Posterior vena cava (tissue), 2 donors: ENCODE measurements around the gene NOSIP. TPM values are rescaled to one million over a fixed set of nuclear protein-coding genes. Genes with fewer than 3 reads are reported as not detected.
A peak's percentile ranks its signal among the peaks of the same experiment; 100 is the strongest.

ENCODE experiments used
- DNase-seq: peaks from one replicate; pipeline ENCODE4 v3.0.0-alpha.2; 2020; ENCODE audit warnings: low spot score
- intact Hi-C, 2 donors: fragments of 100-400 bp; cut with DNase I; formaldehyde crosslinking; loops; one replicate each; pipeline versions ENCODE4 v1.14.1 to v1.14.2; 2022 to 2023
- total RNA-seq, 2 donors: library from RNA; stranded (reverse); fragmentation: NEBNext Ultra II Directional; extraction: Animal tissue kit (Norgen Biotek cat#: 25700); gene quantifications; one replicate each; pipeline ENCODE4 v1.2.1, GENCODE V29; 2021
- donor health status: DM: yes; HTN: yes; CAD: no.
- donor health status: DM: yes; HTN: yes; CAD: no.

The NOSIP gene
- total RNA-seq, 2 donors from 2014 or later, result 35.8 to 36.0 TPM

DNA sequence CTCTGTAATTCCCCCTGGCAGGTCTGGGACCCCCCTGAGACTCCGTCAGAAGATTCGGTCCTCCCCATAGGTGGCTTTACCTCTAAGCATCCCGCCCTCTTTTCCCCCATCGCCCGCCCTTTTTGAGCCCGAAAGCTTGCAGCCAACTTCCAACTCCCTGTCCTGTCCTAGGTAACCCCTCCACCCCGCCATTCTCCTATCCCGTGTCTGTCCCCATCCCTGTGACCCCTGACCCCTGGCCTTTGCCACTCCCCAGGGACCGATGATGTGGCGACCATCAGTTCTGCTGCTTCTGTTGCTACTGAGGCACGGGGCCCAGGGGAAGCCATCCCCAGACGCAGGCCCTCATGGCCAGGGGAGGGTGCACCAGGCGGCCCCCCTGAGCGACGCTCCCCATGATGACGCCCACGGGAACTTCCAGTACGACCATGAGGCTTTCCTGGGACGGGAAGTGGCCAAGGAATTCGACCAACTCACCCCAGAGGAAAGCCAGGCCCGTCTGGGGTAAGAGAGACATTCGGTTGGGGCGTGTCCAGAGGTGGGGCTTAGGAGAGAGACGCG is 52.1 kb downstream of the NOSIP start:
- intact Hi-C loops, result no loop called here
- DNase-seq, result peak; percentile 86

DNA sequence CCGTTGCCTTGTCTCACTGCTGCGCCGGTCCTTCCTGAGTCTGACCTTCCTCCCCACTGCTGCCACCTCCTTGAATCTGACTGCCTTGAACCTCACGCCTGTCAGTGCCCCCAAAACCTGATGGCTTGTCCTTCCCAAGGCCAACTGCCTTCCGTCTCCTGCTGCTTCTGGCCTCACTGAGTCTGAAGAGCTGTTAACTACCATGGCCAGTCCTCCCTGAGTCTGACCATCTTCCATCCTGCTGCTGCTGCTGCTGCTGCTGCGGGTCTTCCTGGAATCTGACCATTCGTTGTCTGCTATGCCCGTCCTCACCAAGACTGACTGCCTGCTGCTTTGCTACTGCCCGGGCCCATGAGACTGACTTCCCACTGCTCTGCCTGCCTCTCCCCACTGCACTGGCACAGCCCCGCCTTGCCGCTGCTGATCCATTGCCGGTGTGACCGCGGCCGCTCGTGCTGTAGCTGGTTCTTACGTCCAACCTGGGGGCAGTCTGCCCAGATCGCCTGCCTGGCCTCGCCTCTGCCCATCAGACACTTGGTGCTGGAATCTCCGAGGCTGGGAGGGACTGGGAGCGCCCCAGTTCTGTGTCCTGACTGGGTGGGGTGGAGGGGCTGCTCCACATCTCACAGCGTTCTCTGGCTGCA is 55.4 kb downstream of the NOSIP start:
- DNase-seq, result no peak
- intact Hi-C loops, result no loop called here

DNA sequence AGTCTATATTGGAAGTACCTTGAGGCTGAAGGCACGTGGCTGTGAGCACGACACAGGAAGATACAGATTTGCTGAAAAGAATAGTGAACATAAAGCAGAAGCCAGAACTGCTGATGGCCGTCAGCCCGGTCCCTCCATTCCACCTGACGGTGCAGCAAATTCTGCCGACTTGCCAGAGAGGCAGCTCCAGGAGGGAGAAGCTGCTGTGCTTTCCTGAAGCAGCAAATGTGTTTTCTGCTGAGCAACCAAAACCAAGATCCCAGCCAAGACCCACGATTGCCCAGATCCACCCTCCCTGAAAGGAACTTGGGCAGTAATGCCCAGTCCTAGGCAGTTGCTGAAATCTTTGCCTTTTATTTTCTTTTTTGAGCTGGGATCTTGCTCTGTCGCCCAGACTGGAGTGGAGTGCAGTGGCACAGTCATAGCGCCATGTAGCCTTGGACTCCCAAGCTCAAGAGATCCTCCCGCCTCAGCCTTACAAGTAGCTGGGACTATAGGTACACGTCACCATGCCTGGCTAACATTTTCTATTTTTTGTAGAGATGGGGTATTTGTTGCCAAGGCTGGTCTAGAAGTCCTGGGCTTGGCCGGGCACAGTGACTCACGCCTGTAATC is 59.5 kb downstream of the NOSIP start:
- intact Hi-C loops, result no loop called here
- DNase-seq, result no peak

- intact Hi-C loops, result loop anchor here in 1 of 2 donors (10.0 kb wide), 1 partner anchor 147 kb away; the partner anchor contains the start of genes BCL2L12 and IRF3
- no peak for DNase-seq
Measured at GRCh38 chr19:49518033-49518432, 62.3 kb downstream of the NOSIP start.

- DNase-seq, result peak; percentile 86
- intact Hi-C loops, result loop anchor here in 1 of 2 donors (10.0 kb wide), 1 partner anchor 149 kb away; the partner anchor contains the start of genes BCL2L12 and IRF3
Measured at GRCh38 chr19:49515767-49516166, 64.6 kb downstream of the NOSIP start.

DNA sequence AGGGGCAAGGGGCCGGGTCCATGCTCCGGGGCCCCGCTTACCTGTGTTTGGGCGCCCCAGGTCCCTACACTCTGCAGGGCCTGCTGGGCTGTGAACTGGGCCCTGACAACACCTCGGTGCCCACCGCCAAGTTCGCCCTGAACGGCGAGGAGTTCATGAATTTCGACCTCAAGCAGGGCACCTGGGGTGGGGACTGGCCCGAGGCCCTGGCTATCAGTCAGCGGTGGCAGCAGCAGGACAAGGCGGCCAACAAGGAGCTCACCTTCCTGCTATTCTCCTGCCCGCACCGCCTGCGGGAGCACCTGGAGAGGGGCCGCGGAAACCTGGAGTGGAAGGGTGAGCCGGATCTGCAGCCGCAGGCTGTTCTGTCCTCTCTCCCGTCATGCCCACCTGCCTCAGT is 66.2 kb downstream of the NOSIP start:
- DNase-seq, result no peak
- intact Hi-C loops, result loop anchor here in 1 of 2 donors (10.0 kb wide), 1 partner anchor 151 kb away; the partner anchor contains the start of genes BCL2L12 and IRF3

DNA sequence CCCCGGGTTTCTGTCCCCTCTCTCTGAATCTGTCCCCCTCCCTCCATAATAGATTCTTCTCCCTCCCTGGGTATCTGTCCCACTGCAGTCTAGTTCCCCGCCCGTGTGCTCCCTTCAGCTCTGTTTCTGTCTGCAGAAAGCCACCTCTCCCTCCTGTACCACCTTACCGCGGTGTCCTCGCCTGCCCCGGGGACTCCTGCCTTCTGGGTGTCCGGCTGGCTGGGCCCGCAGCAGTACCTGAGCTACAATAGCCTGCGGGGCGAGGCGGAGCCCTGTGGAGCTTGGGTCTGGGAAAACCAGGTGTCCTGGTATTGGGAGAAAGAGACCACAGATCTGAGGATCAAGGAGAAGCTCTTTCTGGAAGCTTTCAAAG is 66.6 kb downstream of the NOSIP start:
- intact Hi-C loops, result loop anchor here in 1 of 2 donors (10.0 kb wide), 1 partner anchor 151 kb away; the partner anchor contains the start of genes BCL2L12 and IRF3
- DNase-seq, result no peak

- intact Hi-C loops, result loop anchor here in 1 of 2 donors (10.0 kb wide), 1 partner anchor 152 kb away; the partner anchor contains the start of genes BCL2L12 and IRF3
- peak; percentile 87 for DNase-seq
Measured at GRCh38 chr19:49512970-49513745, 67.2 kb downstream of the NOSIP start.

- DNase-seq, result no peak
- intact Hi-C loops, result no loop called here
Measured at GRCh38 chr19:49507803-49508494, 72.4 kb downstream of the NOSIP start.

DNA sequence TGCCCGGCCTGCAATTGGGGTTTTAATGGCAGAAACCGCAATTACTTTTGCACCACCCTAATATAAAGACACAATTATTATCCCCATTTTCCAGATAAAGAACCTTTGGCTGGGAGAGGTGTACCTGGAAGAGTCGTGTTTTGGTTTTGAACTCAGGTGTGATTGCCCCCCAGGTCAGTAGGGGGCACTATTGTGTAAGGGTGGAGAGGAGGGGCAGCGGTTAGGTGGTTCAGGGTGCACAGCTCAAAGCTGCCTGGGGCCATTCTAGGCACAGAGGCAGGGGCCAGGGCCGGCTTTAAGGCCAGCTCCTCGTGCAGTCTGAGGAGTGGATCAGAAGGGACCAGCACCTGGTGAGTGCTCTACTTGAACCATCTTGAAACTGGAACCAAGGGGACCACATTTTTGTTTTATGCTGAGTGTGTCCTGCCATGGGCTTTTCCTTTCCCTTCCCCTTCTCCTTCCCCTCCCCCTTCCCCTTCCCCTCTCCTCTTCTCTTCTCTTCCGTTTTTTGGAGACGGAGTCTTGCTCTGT is 73.7 kb downstream of the NOSIP start:
- no peak for DNase-seq
- intact Hi-C loops, result no loop called here

Other genes with a start within 250 kb of the NOSIP start
- gene CD37, start 245.2 kb downstream of the NOSIP start, total RNA-seq, result 10 to 100 TPM; 11.5 to 19.6 TPM
- 10 to 100 TPM; 31.0 to 32.4 TPM for gene TEAD2, start 218.1 kb downstream of the NOSIP start, total RNA-seq
- gene DKKL1, start 216.7 kb downstream of the NOSIP start, total RNA-seq, result not detected
- gene KASH5, start 192.3 kb downstream of the NOSIP start, total RNA-seq, result not detected
- not detected for gene PTH2, start 157.1 kb downstream of the NOSIP start, total RNA-seq
- not detected for gene GFY, start 155.2 kb downstream of the NOSIP start, total RNA-seq
- 1 to 10 TPM; 1.5 to 2.8 TPM for gene SLC17A7, start 139.0 kb downstream of the NOSIP start, total RNA-seq
- gene PIH1D1, start 128.7 kb downstream of the NOSIP start, total RNA-seq, result 10 to 100 TPM; 34.4 to 36.6 TPM
- 10 to 100 TPM; 17.3 to 24.2 TPM for gene ALDH16A1, start 127.3 kb downstream of the NOSIP start, total RNA-seq
- 10 to 100 TPM in 1 of 2 donors, 1 to 10 TPM in 1; 7.3 to 12.0 TPM for gene FLT3LG, start 106.3 kb downstream of the NOSIP start, total RNA-seq
- 1,000 to 10,000 TPM; 1,658 to 1,769 TPM for gene RPL13A, start 92.9 kb downstream of the NOSIP start, total RNA-seq
- 1,000 to 10,000 TPM; 1,242 to 1,344 TPM for gene RPS11, start 84.1 kb downstream of the NOSIP start, total RNA-seq
- gene FCGRT, start 67.9 kb downstream of the NOSIP start, total RNA-seq, result 100 to 1,000 TPM; 192 to 304 TPM
- gene RCN3, start 52.6 kb downstream of the NOSIP start, total RNA-seq, result 100 to 1,000 TPM in 1 of 2 donors, 10 to 100 TPM in 1; 94.0 to 128 TPM
- under 1 TPM; 0.46 to 0.52 TPM for gene PRRG2, start 760 bp upstream of the NOSIP start, total RNA-seq
- gene PRR12, start 10.6 kb upstream of the NOSIP start, total RNA-seq, result 10 to 100 TPM; 18.8 to 21.7 TPM
- 100 to 1,000 TPM; 124 to 173 TPM for gene RRAS, start 59.6 kb upstream of the NOSIP start, total RNA-seq
- 10 to 100 TPM; 43.5 to 55.1 TPM for gene SCAF1, start 61.7 kb upstream of the NOSIP start, total RNA-seq
- 10 to 100 TPM; 40.6 to 50.9 TPM for gene IRF3, start 85.3 kb upstream of the NOSIP start, total RNA-seq
- gene BCL2L12, start 85.4 kb upstream of the NOSIP start, total RNA-seq, result 1 to 10 TPM; 8.5 to 9.3 TPM
- gene PRMT1, start 96.7 kb upstream of the NOSIP start, total RNA-seq, result 10 to 100 TPM; 79.1 to 91.5 TPM
- gene ADM5, start 109.0 kb upstream of the NOSIP start, total RNA-seq, result 1 to 10 TPM in 1 of 2 donors, under 1 TPM in 1; 1.00 to 1.0 TPM
- 10 to 100 TPM; 10.6 to 11.8 TPM for gene CPT1C, start 110.6 kb upstream of the NOSIP start, total RNA-seq
- 1 to 10 TPM; 2.0 to 2.7 TPM for gene TSKS, start 182.8 kb upstream of the NOSIP start, total RNA-seq
- gene AP2A1, start 186.4 kb upstream of the NOSIP start, total RNA-seq, result 10 to 100 TPM; 81.7 to 88.1 TPM
- gene FUZ, start 232.7 kb upstream of the NOSIP start, total RNA-seq, result 10 to 100 TPM in 1 of 2 donors, 1 to 10 TPM in 1; 6.9 to 12.2 TPM
- gene MED25, start 237.7 kb upstream of the NOSIP start, total RNA-seq, result 10 to 100 TPM; 25.6 to 25.9 TPM